DND-41 (cell line): ENCODE measurements around the gene SMIM9.

Experiments
- CTCF ChIP-seq: IDR thresholded peaks from 2 replicates; pipeline ENCODE4 v1.5.1; 2012; ENCODE audit warnings: borderline replicate concordance, low read length, moderate library complexity, mild to moderate bottlenecking; ENCODE audit not compliant: poor library complexity, severe bottlenecking; ENCODE audit errors: extremely low read depth
- EZH2 ChIP-seq: IDR thresholded peaks from 3 replicates; pipeline ENCODE4 v1.6.1; 2012; ENCODE audit warnings: borderline replicate concordance, low read depth, mild to moderate bottlenecking, moderate library complexity, low read length, inconsistent platforms; ENCODE audit not compliant: severe bottlenecking

GRCh38 chrX:154776753-154777152 lies 57.7 kb downstream of the SMIM9 start:
- no peak for TF ChIP-seq CTCF
- no peak for TF ChIP-seq EZH2
